SK-N-SH (cell line): ENCODE measurements around the gene SMG1. TPM values are rescaled to one million over a fixed set of nuclear protein-coding genes. Genes with fewer than 3 reads are reported as not detected.
"Not testable (repeated sequence)": the region's sequence is repeated elsewhere in the genome, so short reads cannot be mapped to it uniquely, and the experiment has no call there.

Source experiments
- CTCF ChIA-PET: fragments of 300-600, 350-600 bp; formaldehyde crosslinking; extraction: SDS; loops from one replicate; lab custom pipeline; 2021; lab: Yijun Ruan, JAX
- POLR2A ChIA-PET: fragments of 350-600 bp; sonication (Branson Sonifier 250); formaldehyde crosslinking; extraction: SDS; loops from one replicate; lab custom pipeline; 2020; ENCODE audit warnings: antibody characterized with exemption, inconsistent platforms; lab: Yijun Ruan, JAX
- DNase-seq: peaks from one replicate; pipeline ENCODE4 v3.0.0; 2012
- H2AFZ ChIP-seq: fragments of 200-600 bp; sonication (generic); 2 replicates; pipeline ENCODE4 v1.8.1; 2016; ENCODE audit warnings: antibody characterized with exemption, mild to moderate bottlenecking, low read depth
- H3F3A ChIP-seq: fragments of 200-600 bp; sonication (generic); replicated peaks from 2 replicates; pipeline ENCODE3; 2016; ENCODE audit warnings: antibody characterized with exemption, mild to moderate bottlenecking; ENCODE audit not compliant: insufficient read depth
- H3K27ac ChIP-seq, 2 experiments: fragments of 200-500 bp in 1 of 2; fragments of 200-600 bp in 1 of 2; sonication (Bioruptor generic) in 1 of 2; sonication (generic), shearing (Covaris generic) in 1 of 2; 2 replicates each; pipeline versions ENCODE4 v1.5.1 to v1.6.1; 2014 to 2016; ENCODE audit warnings: low read depth in 2 of 2, inconsistent platforms in 1 of 2, low read length in 1 of 2, mild to moderate bottlenecking in 1 of 2, mixed read lengths in 1 of 2
- H3K27me3 ChIP-seq: fragments of 200-600 bp; sonication (generic), shearing (Covaris generic); 2 replicates; pipeline ENCODE4 v1.6.1; 2016; ENCODE audit warnings: mixed run types; ENCODE audit not compliant: insufficient read depth
- H3K36me3 ChIP-seq, 2 experiments: fragments of 200-500 bp in 1 of 2; fragments of 200-600 bp in 1 of 2; sonication (Bioruptor generic) in 1 of 2; sonication (generic) in 1 of 2; replicated peaks in 1 of 2; 2 replicates each; pipeline versions ENCODE3 to v1.5.1; 2014 to 2016; ENCODE audit warnings: low read length in 1 of 2, mild to moderate bottlenecking in 1 of 2; ENCODE audit not compliant: insufficient read depth in 2 of 2, control insufficient read depth in 1 of 2
- H3K4me1 ChIP-seq, 2 experiments: fragments of 200-500 bp in 1 of 2; fragments of 200-600 bp in 1 of 2; sonication (Bioruptor generic) in 1 of 2; sonication (generic), shearing (Covaris generic) in 1 of 2; 2 replicates each; pipeline versions ENCODE4 v1.5.1 to v1.6.1; 2014 to 2016; ENCODE audit warnings: low read depth in 1 of 2, low read length in 1 of 2, mixed run types in 1 of 2; ENCODE audit not compliant: insufficient read depth in 2 of 2, control insufficient read depth in 1 of 2
- H3K4me2 ChIP-seq: fragments of 200-600 bp; sonication (generic), shearing (Covaris generic); 2 replicates; pipeline ENCODE4 v1.6.1; 2017; ENCODE audit warnings: mixed run types
- H3K4me3 ChIP-seq, 2 experiments: fragments of 200-500 bp in 1 of 2; fragments of 200-600 bp in 1 of 2; sonication (Bioruptor generic) in 1 of 2; sonication (generic), shearing (Covaris generic) in 1 of 2; 2 replicates each; pipeline versions ENCODE4 v1.5.1 to v1.8.1; 2014 to 2016; ENCODE audit warnings: low read depth in 2 of 2, inconsistent platforms in 1 of 2, low read length in 1 of 2, mild to moderate bottlenecking in 1 of 2, mixed read lengths in 1 of 2, moderate library complexity in 1 of 2
- H3K79me2 ChIP-seq: fragments of 200-600 bp; sonication (generic); 2 replicates; pipeline ENCODE4 v1.8.1; 2017; ENCODE audit warnings: mild to moderate bottlenecking; ENCODE audit not compliant: insufficient read depth
- H3K9ac ChIP-seq: fragments of 200-600 bp; sonication (generic); 2 replicates; pipeline ENCODE4 v1.6.1; 2017; ENCODE audit warnings: mixed run types
- H3K9me2 ChIP-seq: fragments of 200-600 bp; sonication (generic); 2 replicates; pipeline ENCODE4 v1.6.1; 2017; ENCODE audit warnings: mixed run types
- H3K9me3 ChIP-seq: fragments of 200-600 bp; sonication (generic); 2 replicates; pipeline ENCODE4 v1.6.1; 2017; ENCODE audit warnings: mixed run types, mild to moderate bottlenecking, moderate library complexity
- H4K20me1 ChIP-seq: fragments of 200-600 bp; sonication (generic); 2 replicates; pipeline ENCODE4 v1.6.1; 2017; ENCODE audit warnings: mild to moderate bottlenecking, mixed run types; ENCODE audit not compliant: insufficient read depth
- CTCF ChIP-seq: fragments of 200-600 bp; sonication (generic); IDR thresholded peaks from 2 replicates; pipeline ENCODE4 v1.6.1; 2017; ENCODE audit warnings: antibody characterized with exemption, mild to moderate bottlenecking, moderate library complexity
- ELF1 ChIP-seq: IDR thresholded peaks from 2 replicates; pipeline ENCODE4 v1.4.0; 2012
- FOXJ3 ChIP-seq: sonication (generic); formaldehyde crosslinking; IDR thresholded peaks from 2 replicates; pipeline ENCODE4 v1.5.1; 2020; ENCODE audit warnings: mild to moderate bottlenecking, missing genetic modification reagents
- GATA2 ChIP-seq: sonication (generic); formaldehyde crosslinking; IDR thresholded peaks from 2 replicates; pipeline ENCODE4 v1.5.0; 2020; ENCODE audit warnings: mild to moderate bottlenecking, missing genetic modification reagents
- MAX ChIP-seq: IDR thresholded peaks from 2 replicates; pipeline ENCODE4 v1.4.0; 2012; ENCODE audit warnings: low read depth
- MXI1 ChIP-seq: IDR thresholded peaks from 2 replicates; pipeline ENCODE4 v1.6.1; 2012; ENCODE audit warnings: mild to moderate bottlenecking, low read depth, low read length, improper control_type of control experiment
- NRF1 ChIP-seq: IDR thresholded peaks from 2 replicates; pipeline ENCODE4 v1.6.1; 2012; ENCODE audit warnings: low read depth, mild to moderate bottlenecking, low read length
- POLR2AphosphoS5 ChIP-seq: IDR thresholded peaks from 2 replicates; pipeline ENCODE4 v1.6.1; 2012; ENCODE audit warnings: low read depth, low read length
- RCOR1 ChIP-seq: fragments of 150-350 bp; IDR thresholded peaks from 2 replicates; pipeline ENCODE4 v1.6.1; 2017; ENCODE audit warnings: antibody characterized with exemption, low read length
- RXRA ChIP-seq: IDR thresholded peaks from 2 replicates; pipeline ENCODE4 v1.4.0; 2012; ENCODE audit warnings: low read depth, mild to moderate bottlenecking, borderline replicate concordance
- SIN3A ChIP-seq: IDR thresholded peaks from 2 replicates; pipeline ENCODE4 v1.6.1; 2012; ENCODE audit warnings: low read depth, mild to moderate bottlenecking, low read length, moderate library complexity, borderline replicate concordance
- USF1 ChIP-seq: IDR thresholded peaks from 2 replicates; pipeline ENCODE4 v1.4.0; 2012; ENCODE audit warnings: low read depth, borderline replicate concordance
- ZBTB33 ChIP-seq: IDR thresholded peaks from 2 replicates; pipeline ENCODE4 v1.4.0; 2012; ENCODE audit warnings: low read depth, borderline replicate concordance
- WGBS: methylation state at CpG from one replicate; pipeline ENCODE4 v1.1.6; 2017; ENCODE audit warnings: low lambda C conversion rate; 5-methylcytosine and 5-hydroxymethylcytosine counted together
- polyA plus RNA-seq, 3 experiments: library from polyadenylated mRNA; depleted of rRNA; stranded (reverse); fragments of >200 nt; gene quantifications; 2 replicates each; pipeline ENCODE4 v1.2.3, GENCODE V29; 2012

The SMG1 gene
- polyA plus RNA-seq (2012; rRNA removed) = 11.2 and 14.8 TPM in 2 replicates
- polyA plus RNA-seq (2012; cell fraction: cytosol; rRNA removed) = 11.7 and 12.4 TPM in 2 replicates
- polyA plus RNA-seq (2012; cell fraction: nucleus; rRNA removed) = 16.9 and 32.5 TPM in 2 replicates

- peaks cover 46% of the 10 kb centered on the region for H3K79me2 ChIP-seq
- peak within 1 kb of the TSS; percentile 94 for H2AFZ ChIP-seq
- not testable (repeated sequence) for H3K36me3 ChIP-seq, H3K9me2 ChIP-seq, H3F3A ChIP-seq, H3K4me1 ChIP-seq, H3K27me3 ChIP-seq, H3K9me3 ChIP-seq
- peak; percentile 84 for TF ChIP-seq USF1
- TF ChIP-seq SIN3A = 0 out of 2 replicates have a peak, but pooled peaks have one; percentile 26
- TF ChIP-seq MAX = peak; percentile 98
- peak; percentile 55 for TF ChIP-seq POLR2AphosphoS5
- TF ChIP-seq MXI1 = peak; percentile 81
- TF ChIP-seq ELF1 = peak; percentile 41; the same call in 1 of the 2 replicates
- TF ChIP-seq NRF1 = peak; percentile 52; the same call in 1 of the 2 replicates
- H3K4me2 ChIP-seq = peak within 1 kb of the TSS; percentile 87
- peak; percentile 94 for DNase-seq
- ChIA-PET POLR2A (interaction anchor here (1.1 kb wide), 1 partner anchor 125 kb away, joined by 3 read pairs; the partner anchor contains the start of gene ARL6IP1), CTCF (interaction anchor here (0.7 kb wide), 1 partner anchor 958 kb away, joined by 3 read pairs; the partner anchor contains the start of gene GPRC5B)
- H4K20me1 ChIP-seq = peaks cover 40% of the 10 kb centered on the region
- peak within 1 kb of the TSS; percentile 63 to 88 for H3K4me3 ChIP-seq
- WGBS = under 1% methylated on average over 57 of the region's 104 CpGs
- peak within 1 kb of the TSS; percentile 89 for H3K9ac ChIP-seq
- peak within 1 kb of the TSS; percentile 71 to 90 for H3K27ac ChIP-seq
Observed at GRCh38 chr16:18925986-18926865, at the start of gene SMG1. Gene SMG1 (minus strand): TSS chr16:18926408. CDS start chr16:18926041, 367 bp downstream.

GRCh38 chr16:18975109-18975508, 48.9 kb upstream of the SMG1 start:
- H3F3A ChIP-seq = no peaks in the 10 kb centered on the region
- no peaks in the 10 kb centered on the region for H3K9me2 ChIP-seq
- no peaks in the 10 kb centered on the region for H3K4me1 ChIP-seq
- no peak for DNase-seq
- no peaks in the 10 kb centered on the region for H3K9me3 ChIP-seq
- H3K4me3 ChIP-seq = no peak overlapping the region
- 46% methylated on average over 3 of the region's 3 CpGs for WGBS
- H3K4me2 ChIP-seq = no peak overlapping the region
- H3K36me3 ChIP-seq = no peaks in the 10 kb centered on the region
- H3K27me3 ChIP-seq = peaks cover 8% of the 10 kb centered on the region; the same call in 1 of the 2 replicates
- no peaks in the 10 kb centered on the region for H4K20me1 ChIP-seq
- POLR2A ChIA-PET = no interaction called here
- no peak overlapping the region for H3K9ac ChIP-seq
- H3K79me2 ChIP-seq = no peaks in the 10 kb centered on the region
- H3K27ac ChIP-seq = no peak overlapping the region
- CTCF ChIA-PET = interaction anchor here (0.9 to 1.3 kb wide), 5 partner anchors 8 to 528 kb away, joined by 3 to 7 read pairs (median 3); partner anchors contain the start of gene TMC7
- no peak overlapping the region for H2AFZ ChIP-seq
- no peak for TF ChIP-seq MAX
- no peak for TF ChIP-seq RXRA
- no peak for TF ChIP-seq CTCF
- no peak for TF ChIP-seq GATA2 (CRISPR knock-in tag)
- no peak for TF ChIP-seq ZBTB33
- no peak for TF ChIP-seq USF1
- TF ChIP-seq RCOR1 = no peak
- no peak for TF ChIP-seq FOXJ3 (CRISPR knock-in tag)
